GM10266 (cell line): ENCODE data around the gene CMTM6.

Experiments used
- DNase-seq: peaks from one replicate; pipeline ENCODE4 v3.0.0; 2012; ENCODE audit errors: extremely low spot score
- CTCF ChIP-seq: IDR thresholded peaks from 2 replicates; pipeline ENCODE4 v1.5.1; 2012; ENCODE audit warnings: mild to moderate bottlenecking, low read depth; ENCODE audit not compliant: control insufficient read depth, insufficient read depth; ENCODE audit errors: missing control alignments

Gene CMTM6

GRCh38 chr3:32502118-32502945 lies at the start of gene CMTM6:
Gene CMTM6, minus strand, starts transcription at chr3:32502852. Its CDS starts 107 bp downstream, at chr3:32502745.
- DNase-seq: peak; percentile 87
- no peak for TF ChIP-seq CTCF

- TF ChIP-seq CTCF: no peak
- DNase-seq: no peak
Measured at GRCh38 chr3:32552013-32552412, 49.4 kb upstream of the CMTM6 start.

GRCh38 chr3:32551496-32551895 lies 48.8 kb upstream of the CMTM6 start:
- DNase-seq: no peak
- TF ChIP-seq CTCF: no peak

GRCh38 chr3:32551087-32551486 lies 48.4 kb upstream of the CMTM6 start:
- TF ChIP-seq CTCF: no peak
- DNase-seq: no peak

- no peak for TF ChIP-seq CTCF
- no peak for DNase-seq
Measured at GRCh38 chr3:32545305-32545704, 42.7 kb upstream of the CMTM6 start.

GRCh38 chr3:32544894-32545293 lies 42.2 kb upstream of the CMTM6 start:
- no peak for TF ChIP-seq CTCF
- DNase-seq: no peak

- DNase-seq: no peak
- no peak for TF ChIP-seq CTCF
Measured at GRCh38 chr3:32542807-32543206, 40.2 kb upstream of the CMTM6 start.
